Measurements from ENCODE around the gene PKMYT1.

Gene PKMYT1

GRCh38 chr16:3017794-3018506 is 37.7 kb upstream of the PKMYT1 start, which contains the start of gene CLDN6:
CLDN6 (minus strand) TSS chr16:3018183; CDS start chr16:3016021, 2,162 bp downstream.
- DNase-seq, result no peak

GRCh38 chr16:3017344-3017743 is 37.1 kb upstream of the PKMYT1 start:
- no peak for DNase-seq

- no peak for DNase-seq
These were observed 35.7 kb upstream of the PKMYT1 start for GRCh38 chr16:3015865-3016521.

GRCh38 chr16:3014971-3015370 is 34.7 kb upstream of the PKMYT1 start:
- no peak for DNase-seq

- DNase-seq, result no peak
These were observed 33.9 kb upstream of the PKMYT1 start for GRCh38 chr16:3013998-3014690.

GRCh38 chr16:3013491-3013951 is 33.3 kb upstream of the PKMYT1 start:
- no peak for DNase-seq

GRCh38 chr16:3012828-3013420 is 32.7 kb upstream of the PKMYT1 start, which contains the start of gene CLDN9:
CLDN9 (plus strand) TSS chr16:3012923; CDS start chr16:3013363, 440 bp downstream.
- no peak for DNase-seq

GRCh38 chr16:3012246-3012645 is 32.0 kb upstream of the PKMYT1 start:
- DNase-seq, result no peak

GRCh38 chr16:3010510-3010909 is 30.3 kb upstream of the PKMYT1 start:
- DNase-seq, result no peak

- no peak for DNase-seq
These were observed 29.5 kb upstream of the PKMYT1 start for GRCh38 chr16:3009568-3010390.

- DNase-seq, result no peak
These were observed 28.4 kb upstream of the PKMYT1 start for GRCh38 chr16:3008690-3009037.

- DNase-seq, result no peak
These were observed 27.9 kb upstream of the PKMYT1 start for GRCh38 chr16:3007957-3008689.

- DNase-seq, result no peak
These were observed 27.1 kb upstream of the PKMYT1 start for GRCh38 chr16:3007059-3007956.

- DNase-seq, result no peak
These were observed 24.6 kb upstream of the PKMYT1 start for GRCh38 chr16:3004781-3005284.

- no peak for DNase-seq
These were observed 24.1 kb upstream of the PKMYT1 start for GRCh38 chr16:3004319-3004718.

GRCh38 chr16:3003582-3004270 is 23.5 kb upstream of the PKMYT1 start:
- DNase-seq, result peak; percentile 97

GRCh38 chr16:3001316-3001715 is 21.1 kb upstream of the PKMYT1 start:
- DNase-seq, result no peak

- no peak for DNase-seq
These were observed 20.3 kb upstream of the PKMYT1 start for GRCh38 chr16:3000540-3000939.

- DNase-seq, result no peak
These were observed 19.7 kb upstream of the PKMYT1 start for GRCh38 chr16:2999929-3000328.

GRCh38 chr16:2996298-2996697 is 16.1 kb upstream of the PKMYT1 start:
- no peak for DNase-seq
